ENCODE measurements around the gene ARMC7.
"Not testable (repeated sequence)": the region's sequence is repeated elsewhere in the genome, so short reads cannot be mapped to it uniquely, and the experiment has no call there.

ARMC7 gene

DNA sequence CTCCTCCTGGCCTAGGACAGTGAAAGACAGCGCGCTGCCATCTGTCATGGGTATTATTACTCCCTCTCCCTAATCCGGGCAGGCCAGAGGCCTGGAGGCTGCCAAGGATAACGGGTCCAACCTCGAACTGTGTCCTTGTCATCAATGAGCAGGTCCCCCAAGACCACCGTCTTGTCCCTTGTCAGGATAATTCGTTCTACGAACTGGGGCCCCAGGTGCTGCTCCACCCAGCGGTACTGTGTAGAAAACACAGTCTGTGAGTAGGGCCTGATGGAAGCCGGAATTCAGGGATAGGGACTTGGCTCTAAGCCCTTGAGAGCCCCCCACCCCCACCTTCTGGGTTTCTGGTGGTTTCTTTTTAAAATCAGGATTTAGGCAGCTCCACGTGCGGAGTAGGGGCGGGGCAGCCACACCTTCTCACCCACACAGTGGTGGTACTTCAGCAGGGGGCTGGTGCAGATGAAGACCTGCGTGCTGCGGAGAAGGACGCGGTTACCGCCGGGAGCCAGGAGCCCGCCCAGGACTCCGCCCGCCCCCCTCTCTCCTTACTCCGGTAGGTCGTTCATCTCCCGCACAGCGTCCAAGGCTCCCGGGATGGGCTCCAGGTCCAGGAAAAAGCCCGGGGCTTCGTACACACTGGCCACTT, 21.0 kb downstream of the ARMC7 start:
- peak; percentile 58 for DNase-seq

DNA sequence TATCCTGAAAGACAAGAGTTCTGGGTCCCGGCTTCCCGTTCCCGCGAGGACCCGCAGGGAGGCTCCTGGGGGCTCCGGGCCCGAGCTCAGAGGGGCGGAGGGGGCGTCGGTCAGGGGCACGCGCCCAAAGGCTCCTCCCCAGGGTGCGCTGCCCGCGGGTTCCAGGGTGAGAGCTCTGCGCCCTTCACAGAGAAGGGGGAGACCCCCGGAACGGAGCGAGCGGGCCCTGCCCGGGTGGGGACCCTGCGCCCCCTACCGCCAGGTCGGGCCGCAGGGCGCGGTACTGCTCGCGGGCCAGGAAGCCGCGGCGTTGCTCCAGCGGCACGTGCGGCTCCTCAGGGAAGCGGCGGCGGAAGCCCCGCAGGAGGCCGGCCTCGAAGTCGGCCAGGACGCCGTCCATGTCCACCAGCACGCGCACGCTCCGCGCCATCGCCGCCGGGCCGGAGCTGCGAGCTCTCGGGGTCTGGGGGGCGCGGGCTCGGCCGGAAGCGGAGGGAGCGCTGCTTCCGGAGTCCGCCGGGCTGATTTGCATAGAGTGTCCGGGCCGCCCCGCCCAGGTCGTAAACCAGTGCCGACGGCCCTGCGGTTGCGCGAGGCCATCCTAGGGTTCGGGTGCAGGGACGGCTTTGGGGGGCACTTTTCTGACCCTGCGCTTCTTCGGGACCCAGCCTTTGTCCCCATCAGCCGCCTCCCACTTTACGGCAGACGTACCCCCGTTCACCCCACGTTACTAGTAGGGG, 21.7 kb downstream of the ARMC7 start, which contains the start of gene NT5C:
TSS of gene NT5C (minus strand) at position 465 of the 740 bp plus-strand sequence. CDS start at position 430, 35 bp downstream.
- DNase-seq = peak; percentile 71

DNA sequence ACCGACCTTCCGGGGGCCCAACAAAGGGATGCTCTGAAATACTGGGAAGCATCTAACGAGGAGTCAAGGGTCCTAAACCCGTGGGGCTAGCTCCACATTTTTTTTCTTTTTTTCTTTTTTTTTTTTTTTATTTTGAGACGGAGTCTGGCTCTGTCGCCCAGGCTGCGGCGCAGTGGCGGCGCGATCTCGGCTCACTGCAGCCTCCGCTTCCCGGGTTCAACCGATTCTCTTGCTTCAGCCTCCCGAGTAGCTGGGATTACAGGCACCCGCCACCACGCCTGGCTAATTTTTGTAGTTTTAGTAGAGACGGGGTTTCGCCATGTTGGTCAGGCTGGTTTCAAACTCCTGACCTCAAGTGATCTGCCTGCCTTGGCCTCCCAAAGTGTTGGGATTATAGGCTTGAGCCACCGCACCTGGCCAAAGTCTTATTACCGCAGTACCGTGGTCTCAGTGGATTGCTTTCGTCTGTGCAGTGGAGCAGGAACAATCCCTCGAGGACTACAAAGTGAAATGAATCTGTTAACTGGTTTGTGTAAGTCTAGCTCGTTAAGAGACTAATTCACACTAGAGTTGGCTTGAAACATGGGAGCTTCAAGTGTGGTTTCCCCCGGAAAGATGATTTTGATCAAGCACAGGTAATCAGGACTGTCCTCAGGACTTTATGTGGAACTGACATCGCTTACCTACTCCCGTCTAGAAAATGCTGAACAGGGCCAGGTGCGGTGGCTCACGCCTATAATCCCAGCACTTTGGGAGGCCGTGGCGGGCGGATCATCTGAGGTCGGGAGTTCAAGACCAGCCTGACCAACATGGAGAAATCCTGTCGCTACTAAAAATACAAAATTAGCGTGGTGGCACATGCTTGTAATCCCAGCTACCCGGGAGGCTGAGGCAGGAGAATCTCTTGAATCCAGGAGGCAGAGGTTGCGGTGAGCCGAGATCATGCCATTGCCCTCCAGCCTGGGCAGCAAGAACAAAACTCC, 22.5 kb downstream of the ARMC7 start:
- not testable (repeated sequence) for DNase-seq

DNA sequence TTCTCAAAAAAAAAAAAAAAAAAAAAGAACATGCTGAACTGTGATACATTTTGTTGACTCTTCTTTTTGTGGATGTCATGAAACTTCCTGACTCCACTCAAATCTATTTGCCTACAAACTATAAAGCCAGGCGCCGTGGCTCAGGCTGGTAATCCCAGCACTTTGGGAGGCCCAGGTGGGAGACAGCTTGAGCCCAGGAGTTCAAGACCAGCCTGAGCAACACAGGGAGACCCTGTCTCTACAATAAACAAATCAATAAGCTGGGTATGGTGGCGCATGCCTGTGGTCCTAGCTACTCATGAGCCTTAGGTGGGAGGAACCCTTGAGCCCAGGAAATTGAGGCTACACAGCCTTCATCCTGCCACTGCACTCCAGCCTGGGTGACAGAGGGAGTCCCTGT, 23.2 kb downstream of the ARMC7 start:
- no peak for DNase-seq

DNA sequence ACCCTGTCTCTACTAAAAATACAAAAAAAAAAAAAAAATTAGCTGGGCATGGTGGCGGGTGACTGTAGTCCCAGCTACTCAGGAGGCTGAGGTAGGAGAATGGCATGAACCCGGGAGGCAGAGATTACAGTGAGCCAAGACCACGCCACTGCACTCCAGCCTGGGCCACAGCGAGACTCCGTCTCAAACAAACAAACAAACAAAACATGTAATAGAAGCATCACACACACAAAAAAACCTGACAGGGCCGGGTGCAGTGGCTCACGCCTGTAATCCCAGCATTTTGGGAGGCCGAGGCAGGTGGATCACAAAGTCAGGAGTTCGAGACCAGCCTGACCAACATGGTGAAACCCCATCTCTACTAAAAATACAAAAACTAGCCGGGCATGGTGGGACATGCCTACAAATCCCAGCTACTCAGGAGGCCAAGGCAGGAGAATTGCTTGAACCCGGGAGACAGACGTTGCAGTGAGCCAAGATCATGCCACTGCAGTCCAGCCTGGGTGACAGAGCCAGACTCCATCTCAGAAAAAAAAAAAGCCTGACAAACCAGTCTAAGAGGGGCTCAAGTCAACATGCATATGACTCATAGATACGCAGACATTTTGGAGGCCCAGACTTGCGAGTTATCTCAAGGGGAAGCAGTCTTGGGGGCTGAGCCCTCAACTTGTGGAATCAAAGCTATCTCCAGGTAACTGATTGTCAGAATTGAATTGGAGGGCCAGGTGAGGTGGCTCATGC, 24.0 kb downstream of the ARMC7 start:
- DNase-seq = not testable (repeated sequence)

DNA sequence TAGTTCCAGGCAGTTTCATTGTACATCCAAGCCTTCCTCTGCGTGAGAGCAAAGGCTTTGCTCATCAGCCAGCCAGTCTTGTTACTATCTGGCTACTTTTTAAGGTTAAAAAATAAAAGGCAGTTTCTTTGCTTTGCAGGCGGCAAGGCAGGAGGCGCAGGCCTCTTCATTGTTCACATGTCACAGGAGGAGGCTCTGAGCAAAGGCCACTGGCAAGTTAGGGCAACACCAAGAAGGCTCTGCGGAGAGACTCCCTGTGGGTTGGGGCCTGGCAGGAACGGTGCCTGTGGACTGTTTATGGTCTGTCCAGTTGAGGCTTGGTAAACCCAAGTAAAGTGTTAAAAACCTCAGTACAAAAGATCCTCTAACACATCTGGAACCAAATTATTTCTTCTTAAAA, 25.7 kb downstream of the ARMC7 start:
- no peak for DNase-seq

DNA sequence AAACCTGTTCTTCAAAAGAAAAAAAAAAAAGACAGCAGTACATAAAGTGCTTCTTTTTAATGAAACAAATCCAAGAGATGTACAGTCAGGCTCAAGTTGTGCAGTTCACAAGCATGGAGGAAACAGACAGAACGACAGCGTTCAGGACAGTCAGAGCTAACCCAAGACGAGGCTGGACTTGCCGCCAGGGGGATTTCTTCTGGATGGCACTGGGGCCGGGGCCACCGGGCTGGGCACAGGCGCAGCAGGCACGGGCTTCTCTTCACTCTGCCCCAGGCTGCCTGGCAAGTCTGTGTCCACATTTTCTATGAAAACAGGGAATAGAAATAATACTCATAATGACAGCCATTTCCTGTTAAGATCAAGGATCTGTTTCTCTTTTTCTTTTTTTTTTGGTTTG, 26.2 kb downstream of the ARMC7 start:
- DNase-seq = no peak

GRCh38 chr17:75137762-75138161, 28.0 kb downstream of the ARMC7 start:
- not testable (repeated sequence) for DNase-seq

- no peak for DNase-seq
Observed at GRCh38 chr17:75138519-75138918, 28.8 kb downstream of the ARMC7 start.

DNA sequence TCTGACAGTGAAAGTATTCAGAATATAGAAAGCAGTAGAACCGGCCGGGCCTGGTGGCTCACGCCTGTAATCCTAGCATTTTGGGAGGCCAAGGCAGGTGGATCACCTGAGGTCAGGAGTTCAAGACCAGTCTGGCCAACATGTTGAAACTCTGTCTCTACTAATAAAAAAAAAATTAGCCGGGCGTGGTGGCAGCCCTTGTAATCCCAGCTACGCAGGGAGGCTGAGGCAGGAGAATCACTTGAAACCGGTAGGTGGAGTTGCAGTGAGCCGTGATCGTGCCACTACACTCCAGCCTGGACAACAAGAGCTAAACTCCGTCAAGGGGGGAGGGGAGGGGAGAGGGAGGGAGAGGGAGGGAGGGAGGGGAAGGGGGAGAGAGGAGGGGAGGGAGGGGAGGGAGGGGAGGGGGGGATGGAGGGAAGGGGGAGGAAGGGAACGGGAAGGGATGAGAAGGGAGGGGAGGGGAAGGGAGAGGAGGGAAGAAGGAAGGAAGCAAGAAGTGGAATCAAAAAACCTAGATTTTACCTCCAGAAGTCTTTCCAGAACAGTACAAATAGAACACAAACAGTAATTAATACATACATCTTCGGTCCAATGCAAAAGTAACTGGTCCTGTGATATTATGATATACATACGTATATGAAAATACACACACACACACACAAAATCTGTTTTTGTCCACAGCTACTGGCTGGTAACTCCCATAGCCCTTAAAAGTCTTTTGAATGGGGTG, 32.6 kb downstream of the ARMC7 start:
- no peak for DNase-seq

- no peak for DNase-seq
Observed at GRCh38 chr17:75144816-75145512, 35.2 kb downstream of the ARMC7 start.

GRCh38 chr17:75146592-75146991, 36.8 kb downstream of the ARMC7 start:
- no peak for DNase-seq

GRCh38 chr17:75147878-75148546, 38.2 kb downstream of the ARMC7 start:
- DNase-seq = no peak

- DNase-seq = no peak
Observed at GRCh38 chr17:75151930-75152329, 42.2 kb downstream of the ARMC7 start.

GRCh38 chr17:75152523-75152921, 42.8 kb downstream of the ARMC7 start:
- no peak for DNase-seq

- DNase-seq = no peak
Observed at GRCh38 chr17:75152922-75153779, 43.4 kb downstream of the ARMC7 start.

GRCh38 chr17:75153780-75154194, 44.0 kb downstream of the ARMC7 start:
- no peak for DNase-seq

DNA sequence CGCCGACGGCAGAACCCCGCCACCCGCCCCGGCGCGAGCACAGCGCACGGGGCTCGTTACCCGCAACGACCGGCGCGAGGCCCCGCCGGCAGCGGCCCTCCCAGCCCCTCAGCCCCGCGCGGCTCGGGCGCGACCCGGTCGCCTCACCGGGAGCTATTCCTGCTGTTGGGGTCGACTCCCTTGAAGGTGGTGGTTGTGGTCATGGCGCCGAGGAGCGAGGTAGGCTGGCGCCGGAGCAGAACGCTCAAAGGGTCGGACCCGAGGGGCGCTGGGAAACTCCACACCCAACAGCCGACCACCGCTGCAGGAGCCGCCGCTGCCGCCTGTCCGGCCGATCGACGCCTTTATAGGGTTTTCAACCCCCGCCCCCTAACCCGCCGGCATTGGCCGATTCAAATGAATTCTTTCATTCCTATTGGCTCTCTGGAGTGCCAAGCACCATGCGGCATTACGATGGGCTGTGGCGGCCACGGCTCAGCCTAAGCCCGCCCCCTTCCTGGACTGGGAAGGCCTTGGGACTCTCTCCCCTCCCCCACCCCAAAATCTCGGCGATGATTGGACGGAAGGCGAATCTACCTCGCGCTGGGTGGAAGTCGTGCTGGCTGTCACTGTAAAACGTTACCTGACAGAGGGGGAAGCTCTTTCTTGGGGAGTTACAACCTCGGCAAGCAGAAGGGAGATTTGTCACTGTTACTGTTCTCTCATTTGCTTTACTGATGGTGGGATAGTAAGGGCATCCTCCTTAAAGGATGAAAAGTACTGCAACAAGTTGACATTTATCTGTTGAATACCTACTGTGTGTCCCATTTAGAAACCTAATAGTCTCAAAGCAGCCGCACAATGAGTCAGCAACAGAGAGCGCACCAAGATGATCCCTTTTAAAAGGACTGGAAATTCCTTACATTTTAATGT, 44.7 kb downstream of the ARMC7 start, which contains the start of gene JPT1:
TSS of gene JPT1 (minus strand) at position 318 of the 912 bp plus-strand sequence. CDS start at position 203, 115 bp downstream.
- DNase-seq = peak; percentile 96
